Hepatocyte (in vitro differentiated cells): Measurements from ENCODE around the gene PLEKHA7. TPM values are rescaled to one million over a fixed set of nuclear protein-coding genes. Genes with fewer than 3 reads are reported as not detected.

Experiments
- DNase-seq: peaks from one replicate; pipeline ENCODE4 v3.0.0-alpha.2; 2016; ENCODE audit warnings: low spot score
- H2AFZ ChIP-seq: fragments of 200-600 bp; sonication (generic); 2 replicates; pipeline ENCODE4 v1.6.0; 2016; ENCODE audit warnings: antibody characterized with exemption, mild to moderate bottlenecking
- H3K27ac ChIP-seq: fragments of 200-600 bp; sonication (generic); 2 replicates; pipeline ENCODE4 v1.5.1; 2016; ENCODE audit warnings: mild to moderate bottlenecking
- H3K27me3 ChIP-seq: fragments of 200-600 bp; sonication (generic); 2 replicates; pipeline ENCODE4 v1.6.1; 2016
- H3K36me3 ChIP-seq: fragments of 200-600 bp; sonication (generic); replicated peaks from 2 replicates; pipeline ENCODE4 v1.5.1; 2016; ENCODE audit warnings: low read depth; ENCODE audit not compliant: insufficient read depth
- H3K4me1 ChIP-seq: fragments of 200-600 bp; sonication (generic); 2 replicates; pipeline ENCODE4 v1.5.1; 2016; ENCODE audit warnings: mild to moderate bottlenecking, moderate library complexity; ENCODE audit not compliant: insufficient read depth
- H3K4me2 ChIP-seq: fragments of 200-600 bp; sonication (generic); 2 replicates; pipeline ENCODE4 v1.6.0; 2016
- H3K4me3 ChIP-seq: fragments of 200-600 bp; sonication (generic); 2 replicates; pipeline ENCODE4 v1.5.1; 2016; ENCODE audit warnings: mild to moderate bottlenecking
- H3K79me2 ChIP-seq: fragments of 200-600 bp; sonication (generic); 2 replicates; pipeline ENCODE4 v1.6.0; 2017; ENCODE audit warnings: mild to moderate bottlenecking
- H3K9me2 ChIP-seq: fragments of 200-600 bp; sonication (generic); replicated peaks from 2 replicates; pipeline ENCODE4 v1.6.0; 2017; ENCODE audit warnings: mild to moderate bottlenecking; ENCODE audit not compliant: insufficient read depth
- H3K9me3 ChIP-seq: fragments of 200-600 bp; sonication (generic); 2 replicates; pipeline ENCODE4 v1.5.1; 2016; ENCODE audit warnings: low read depth, mild to moderate bottlenecking
- H4K20me1 ChIP-seq: fragments of 200-600 bp; sonication (generic); 2 replicates; pipeline ENCODE4 v1.6.0; 2016; ENCODE audit warnings: mild to moderate bottlenecking; ENCODE audit not compliant: insufficient read depth, poor library complexity, severe bottlenecking
- EZH2 ChIP-seq: fragments of 200-600 bp; sonication (generic); IDR thresholded peaks from 2 replicates; pipeline ENCODE4 v1.6.1; 2016; ENCODE audit warnings: antibody characterized with exemption, mild to moderate bottlenecking, borderline replicate concordance
- EZH2phosphoT487 ChIP-seq: fragments of 200-600 bp; sonication (generic); IDR thresholded peaks from one replicate; pipeline ENCODE4 v1.6.1; 2018; ENCODE audit warnings: antibody characterized with exemption, mild to moderate bottlenecking, low read depth, moderate library complexity; ENCODE audit not compliant: unreplicated experiment, severe bottlenecking
- WGBS: methylation state at CpG from one replicate; pipeline ENCODE4 v1.1.6; 2016; ENCODE audit warnings: low lambda C conversion rate; ENCODE audit errors: missing lambda C conversion rate; 5-methylcytosine and 5-hydroxymethylcytosine counted together
- polyA plus RNA-seq: library from polyadenylated mRNA; unstranded; fragments of >200 nt; fragmentation: Nextera tagmentation; extraction: Ambion mirVana; gene quantifications from 2 replicates; pipeline ENCODE4 v1.2.1, GENCODE V29; 2016
- total RNA-seq: library from RNA; depleted of rRNA; stranded (reverse); fragments of >200 nt; gene quantifications from 2 replicates; pipeline ENCODE4 v1.2.3, GENCODE V29; 2014
- TF ChIP-seq, protein P1 (sequence below): fragments of 200-600 bp; sonication (generic); IDR thresholded peaks from 2 replicates; pipeline ENCODE4 v1.5.1; 2016; ENCODE audit warnings: antibody characterized with exemption, mild to moderate bottlenecking; ENCODE audit not compliant: poor library complexity

PLEKHA7 gene
- total and polyA plus RNA-seq, 2 experiments from 2014 or later, result 16.7 to 35.6 TPM

DNA sequence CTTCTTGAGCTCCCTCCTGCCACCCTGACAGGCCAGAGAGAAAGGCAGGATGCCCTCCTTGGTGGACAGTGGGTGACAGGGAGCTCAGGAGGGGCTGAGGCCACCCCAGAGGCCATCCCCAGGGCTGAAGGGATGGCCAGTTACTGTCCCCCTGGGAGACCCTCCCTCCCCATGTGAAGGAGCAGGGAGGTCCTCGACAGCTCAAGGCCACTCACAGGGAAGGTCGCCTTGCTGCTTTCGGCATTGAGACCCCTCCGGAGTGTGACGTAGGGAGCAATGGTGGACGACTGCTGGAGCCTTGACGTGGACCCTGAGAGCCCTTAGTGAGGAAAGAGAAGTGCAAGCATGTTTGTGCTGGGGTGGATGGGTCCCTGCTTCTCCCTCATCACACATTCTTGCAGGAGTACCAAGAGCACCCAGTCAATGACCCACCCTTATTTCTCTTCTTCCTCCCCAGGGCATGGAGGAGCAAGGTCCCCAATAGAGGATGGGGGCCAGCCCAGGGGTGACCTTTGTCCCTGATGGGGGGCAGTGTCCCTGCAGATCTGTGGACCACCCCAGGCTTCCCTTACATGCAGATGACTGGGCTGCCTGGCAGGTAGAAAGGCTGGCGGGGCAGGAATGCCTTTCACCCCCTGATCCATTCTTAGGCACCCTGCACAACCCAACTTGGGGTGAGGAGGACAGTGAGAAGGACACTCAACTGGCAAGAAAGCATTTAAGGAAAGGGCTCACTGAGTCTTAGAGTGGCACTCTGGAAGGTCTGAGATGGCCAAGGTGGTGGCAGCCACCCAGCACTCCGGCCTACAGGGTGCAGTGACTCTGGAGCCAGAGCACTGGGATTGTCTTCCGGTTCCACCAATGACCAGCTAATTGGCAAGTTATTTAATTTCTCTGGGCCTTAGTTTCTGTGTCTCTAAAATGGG is 224.4 kb downstream of the PLEKHA7 start:
- H3K4me1 ChIP-seq, result peaks cover 12% of the 10 kb centered on the region
- no peak for DNase-seq
- 96% methylated on average over 10 of the region's 10 CpGs for WGBS
- no peak overlapping the region for H3K4me2 ChIP-seq
- no peaks in the 10 kb centered on the region for H4K20me1 ChIP-seq
- no peaks in the 10 kb centered on the region for H3K79me2 ChIP-seq
- no peak overlapping the region for H3K27ac ChIP-seq
- TF ChIP-seq EZH2 (no peak), EZH2phosphoT487 (no peak)
- TF ChIP-seq, protein P1, sequence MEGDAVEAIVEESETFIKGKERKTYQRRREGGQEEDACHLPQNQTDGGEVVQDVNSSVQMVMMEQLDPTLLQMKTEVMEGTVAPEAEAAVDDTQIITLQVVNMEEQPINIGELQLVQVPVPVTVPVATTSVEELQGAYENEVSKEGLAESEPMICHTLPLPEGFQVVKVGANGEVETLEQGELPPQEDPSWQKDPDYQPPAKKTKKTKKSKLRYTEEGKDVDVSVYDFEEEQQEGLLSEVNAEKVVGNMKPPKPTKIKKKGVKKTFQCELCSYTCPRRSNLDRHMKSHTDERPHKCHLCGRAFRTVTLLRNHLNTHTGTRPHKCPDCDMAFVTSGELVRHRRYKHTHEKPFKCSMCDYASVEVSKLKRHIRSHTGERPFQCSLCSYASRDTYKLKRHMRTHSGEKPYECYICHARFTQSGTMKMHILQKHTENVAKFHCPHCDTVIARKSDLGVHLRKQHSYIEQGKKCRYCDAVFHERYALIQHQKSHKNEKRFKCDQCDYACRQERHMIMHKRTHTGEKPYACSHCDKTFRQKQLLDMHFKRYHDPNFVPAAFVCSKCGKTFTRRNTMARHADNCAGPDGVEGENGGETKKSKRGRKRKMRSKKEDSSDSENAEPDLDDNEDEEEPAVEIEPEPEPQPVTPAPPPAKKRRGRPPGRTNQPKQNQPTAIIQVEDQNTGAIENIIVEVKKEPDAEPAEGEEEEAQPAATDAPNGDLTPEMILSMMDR, result no peak
- H3K4me3 ChIP-seq, result no peak overlapping the region
- no peak overlapping the region for H2AFZ ChIP-seq
- H3K9me3 ChIP-seq, result no peaks in the 10 kb centered on the region
- no peaks in the 10 kb centered on the region for H3K36me3 ChIP-seq
- no peaks in the 10 kb centered on the region for H3K27me3 ChIP-seq
- no peaks in the 10 kb centered on the region for H3K9me2 ChIP-seq

DNA sequence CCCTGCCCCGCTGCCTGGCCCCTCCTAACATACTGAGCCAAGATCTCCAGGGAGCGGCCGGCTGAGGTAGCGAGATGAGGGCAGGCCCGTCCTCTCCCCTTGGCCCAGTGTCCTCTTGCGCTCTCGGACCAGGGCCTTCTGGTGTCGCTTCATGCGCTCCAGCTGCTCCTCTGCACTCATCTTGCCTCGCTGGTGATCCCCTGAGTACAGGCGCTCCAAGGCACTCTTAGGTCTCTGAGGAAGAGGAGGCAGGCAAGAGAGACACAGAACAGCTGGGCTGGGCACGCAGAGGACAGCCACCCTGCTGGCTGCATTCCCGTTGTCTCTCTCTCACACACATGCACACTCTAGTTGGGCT is 225.2 kb downstream of the PLEKHA7 start:
- H2AFZ ChIP-seq, result no peak overlapping the region
- no peaks in the 10 kb centered on the region for H4K20me1 ChIP-seq
- H3K27me3 ChIP-seq, result no peaks in the 10 kb centered on the region
- TF ChIP-seq EZH2phosphoT487, result no peak
- no peak for TF ChIP-seq EZH2
- TF ChIP-seq, protein P1, result no peak
- H3K4me1 ChIP-seq, result peaks cover 12% of the 10 kb centered on the region
- DNase-seq, result no peak
- no peak overlapping the region for H3K4me2 ChIP-seq
- no peak overlapping the region for H3K27ac ChIP-seq
- H3K4me3 ChIP-seq, result no peak overlapping the region
- H3K36me3 ChIP-seq, result no peaks in the 10 kb centered on the region
- H3K79me2 ChIP-seq, result no peaks in the 10 kb centered on the region
- H3K9me3 ChIP-seq, result no peaks in the 10 kb centered on the region
- WGBS, result 93% methylated on average over 13 of the region's 13 CpGs
- H3K9me2 ChIP-seq, result no peaks in the 10 kb centered on the region

DNA sequence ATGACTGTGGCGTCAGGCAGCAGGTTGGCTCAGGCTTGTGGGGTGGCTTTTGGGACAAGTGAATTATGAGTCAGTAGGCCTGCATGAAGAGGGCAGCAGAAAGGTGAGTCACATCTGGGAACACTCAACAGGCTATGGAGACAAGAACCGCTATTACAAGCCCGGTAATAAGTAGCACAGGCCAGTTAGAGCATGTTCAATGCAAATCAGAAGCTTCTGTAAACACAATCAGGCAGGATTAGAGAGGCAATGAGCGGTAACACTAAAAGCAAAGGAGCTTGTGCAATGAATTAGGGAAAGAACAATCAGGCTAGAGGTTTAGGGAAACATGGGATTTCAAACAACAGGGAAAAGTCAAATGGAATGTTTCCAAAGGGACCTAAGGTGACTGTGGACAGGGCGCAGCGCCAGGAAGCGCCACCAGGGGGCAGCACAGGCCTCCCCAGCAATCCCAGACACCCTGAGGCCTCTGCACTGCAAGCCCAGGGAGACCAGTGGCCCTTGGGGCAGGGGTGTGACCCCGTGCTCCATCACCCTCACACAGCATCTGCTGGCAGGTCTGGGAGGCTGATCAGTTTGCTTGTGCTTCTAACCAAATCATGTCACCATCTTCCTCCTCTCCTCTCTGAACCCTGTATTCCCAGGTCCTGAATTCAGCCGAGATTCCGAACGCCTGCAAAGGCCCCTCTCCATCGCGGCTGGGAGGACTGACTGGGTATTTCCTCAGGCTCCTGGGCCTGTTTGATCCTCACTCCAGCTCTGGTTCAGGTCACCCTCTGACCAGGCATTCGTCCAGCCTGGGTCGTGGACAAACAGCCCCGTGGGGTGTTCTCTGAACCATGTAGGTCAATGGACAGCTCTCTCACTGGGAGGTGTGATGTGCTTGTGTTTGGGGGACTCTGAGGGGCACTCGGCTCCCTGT is 225.8 kb downstream of the PLEKHA7 start:
- H3K4me2 ChIP-seq, result no peak overlapping the region
- H3K36me3 ChIP-seq, result no peaks in the 10 kb centered on the region
- H3K9me2 ChIP-seq, result no peaks in the 10 kb centered on the region
- no peak overlapping the region for H3K27ac ChIP-seq
- no peaks in the 10 kb centered on the region for H3K27me3 ChIP-seq
- DNase-seq, result peak; percentile 82
- H3K4me1 ChIP-seq, result peaks cover 12% of the 10 kb centered on the region
- no peaks in the 10 kb centered on the region for H3K9me3 ChIP-seq
- H3K4me3 ChIP-seq, result no peak overlapping the region
- H4K20me1 ChIP-seq, result no peaks in the 10 kb centered on the region
- TF ChIP-seq EZH2phosphoT487 (no peak), EZH2 (no peak)
- TF ChIP-seq, protein P1, result peak; percentile 84
- no peaks in the 10 kb centered on the region for H3K79me2 ChIP-seq
- 72% methylated on average over 15 of the region's 17 CpGs for WGBS
- H2AFZ ChIP-seq, result no peak overlapping the region
